ENCODE measurements around the gene PHF21A.
A peak's percentile ranks its signal among the peaks of the same experiment; 100 is the strongest.
"Not testable (repeated sequence)": the region's sequence is repeated elsewhere in the genome, so short reads cannot be mapped to it uniquely, and the experiment has no call there.

Gene PHF21A

DNA sequence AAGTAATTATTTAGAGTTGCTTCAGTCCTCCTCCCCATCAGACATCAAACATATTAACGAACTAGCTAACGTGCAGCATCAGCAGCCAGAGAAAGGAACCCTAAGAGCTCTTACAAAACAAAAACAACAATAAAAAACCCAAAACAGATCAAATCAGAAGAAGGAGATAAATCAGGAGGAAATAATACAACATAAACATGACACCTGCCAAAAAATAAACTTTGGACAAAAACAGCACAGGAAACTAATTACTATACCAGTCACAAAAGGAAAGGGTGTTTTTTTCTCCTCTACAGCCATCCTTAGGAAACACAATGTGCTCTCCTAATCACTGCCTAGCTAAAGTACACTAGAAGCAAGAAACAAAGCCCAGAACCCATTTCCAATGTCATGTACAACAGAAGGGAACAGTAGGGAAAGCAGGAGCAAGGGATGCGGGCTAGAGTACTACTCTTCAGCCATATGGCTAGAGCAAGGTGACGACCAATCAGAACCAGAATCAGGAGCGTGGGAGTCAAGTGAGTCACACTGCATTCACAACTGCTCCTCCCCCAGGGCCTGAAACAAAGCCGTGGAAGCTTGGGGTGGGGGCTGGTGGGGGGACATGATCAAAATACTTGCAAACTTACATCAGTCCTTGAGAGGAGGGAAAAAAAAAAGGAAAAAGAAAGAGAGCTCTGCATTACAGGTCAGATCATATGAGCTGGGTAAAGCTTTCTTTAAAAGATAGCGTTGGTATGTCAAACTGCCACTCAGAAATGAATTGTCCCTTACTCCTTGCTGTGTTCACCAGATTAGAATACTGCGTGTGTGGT is 138.4 kb downstream of the PHF21A start:
- H3K4me3 ChIP-seq (ENCODE audit: low read depth, low read length) = no peak overlapping the region
- TF ChIP-seq, protein P1, sequence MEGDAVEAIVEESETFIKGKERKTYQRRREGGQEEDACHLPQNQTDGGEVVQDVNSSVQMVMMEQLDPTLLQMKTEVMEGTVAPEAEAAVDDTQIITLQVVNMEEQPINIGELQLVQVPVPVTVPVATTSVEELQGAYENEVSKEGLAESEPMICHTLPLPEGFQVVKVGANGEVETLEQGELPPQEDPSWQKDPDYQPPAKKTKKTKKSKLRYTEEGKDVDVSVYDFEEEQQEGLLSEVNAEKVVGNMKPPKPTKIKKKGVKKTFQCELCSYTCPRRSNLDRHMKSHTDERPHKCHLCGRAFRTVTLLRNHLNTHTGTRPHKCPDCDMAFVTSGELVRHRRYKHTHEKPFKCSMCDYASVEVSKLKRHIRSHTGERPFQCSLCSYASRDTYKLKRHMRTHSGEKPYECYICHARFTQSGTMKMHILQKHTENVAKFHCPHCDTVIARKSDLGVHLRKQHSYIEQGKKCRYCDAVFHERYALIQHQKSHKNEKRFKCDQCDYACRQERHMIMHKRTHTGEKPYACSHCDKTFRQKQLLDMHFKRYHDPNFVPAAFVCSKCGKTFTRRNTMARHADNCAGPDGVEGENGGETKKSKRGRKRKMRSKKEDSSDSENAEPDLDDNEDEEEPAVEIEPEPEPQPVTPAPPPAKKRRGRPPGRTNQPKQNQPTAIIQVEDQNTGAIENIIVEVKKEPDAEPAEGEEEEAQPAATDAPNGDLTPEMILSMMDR (IDR thresholded peaks at IDR 0.05; ENCODE audit: low read depth, low read length) = no peak

DNA sequence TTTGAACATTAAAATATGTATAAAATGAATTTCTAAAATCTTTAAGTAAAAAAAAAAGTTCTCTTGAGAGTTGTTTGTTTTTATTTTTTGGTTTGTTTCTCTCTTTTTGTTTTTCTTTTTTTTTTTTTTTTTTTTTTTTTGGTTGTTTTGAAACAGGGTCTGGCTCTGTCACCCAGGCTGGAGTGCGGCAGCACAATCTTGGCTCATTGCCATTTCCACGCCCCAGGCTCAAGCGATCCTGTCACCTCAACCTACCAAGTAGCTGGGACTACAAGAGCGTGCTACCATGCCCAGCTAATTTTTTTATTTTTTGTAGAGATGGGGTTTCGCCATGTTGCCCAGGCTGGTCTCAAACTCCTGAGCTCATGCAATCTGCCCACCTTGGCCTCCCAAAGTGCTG is 139.4 kb downstream of the PHF21A start:
- not testable (repeated sequence) for H3K4me3 ChIP-seq (ENCODE audit: low read depth, low read length)

DNA sequence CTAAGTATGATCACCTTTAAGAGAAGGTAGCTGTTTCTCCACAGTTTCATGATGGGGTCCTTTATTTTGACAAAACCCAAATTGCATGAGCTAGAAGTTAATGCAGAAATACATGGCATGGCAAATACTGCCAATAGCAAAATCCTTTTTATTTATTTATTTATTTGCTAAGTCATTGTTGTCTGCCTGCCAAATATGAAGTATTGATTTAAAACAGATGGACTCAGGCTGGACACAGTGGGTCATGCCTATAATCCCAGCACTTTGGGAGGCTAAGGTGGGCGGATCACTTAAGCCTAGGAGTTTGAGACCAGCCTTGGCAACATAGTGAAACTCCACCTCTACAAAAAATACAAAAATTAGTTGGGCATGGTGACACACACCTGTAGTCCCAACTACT is 146.4 kb downstream of the PHF21A start:
- H3K4me3 ChIP-seq (ENCODE audit: low read depth, low read length) = no peak overlapping the region
- TF ChIP-seq, protein P1 (IDR thresholded peaks at IDR 0.05; ENCODE audit: low read depth, low read length) = no peak

DNA sequence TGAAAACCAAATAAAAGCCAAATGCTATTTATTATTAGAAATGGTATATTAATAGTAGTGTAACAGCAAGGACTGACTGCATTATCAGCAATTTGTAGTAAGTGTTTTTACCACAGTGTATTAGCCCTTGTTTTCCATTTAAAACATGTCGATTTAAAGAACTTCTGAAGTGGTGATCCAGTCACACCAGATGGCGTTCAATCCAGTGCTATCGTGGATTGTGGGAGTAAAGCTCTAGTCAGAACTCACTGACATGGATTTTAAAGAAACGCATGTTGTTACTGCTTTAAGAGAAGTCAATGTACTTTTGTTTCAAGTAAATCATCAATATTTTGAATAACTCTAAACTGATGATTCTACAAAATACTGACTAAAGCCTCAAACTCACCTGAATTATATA is 147.7 kb downstream of the PHF21A start:
- no peak overlapping the region for H3K4me3 ChIP-seq (ENCODE audit: low read depth, low read length)
- TF ChIP-seq, protein P1 (IDR thresholded peaks at IDR 0.05; ENCODE audit: low read depth, low read length) = no peak

DNA sequence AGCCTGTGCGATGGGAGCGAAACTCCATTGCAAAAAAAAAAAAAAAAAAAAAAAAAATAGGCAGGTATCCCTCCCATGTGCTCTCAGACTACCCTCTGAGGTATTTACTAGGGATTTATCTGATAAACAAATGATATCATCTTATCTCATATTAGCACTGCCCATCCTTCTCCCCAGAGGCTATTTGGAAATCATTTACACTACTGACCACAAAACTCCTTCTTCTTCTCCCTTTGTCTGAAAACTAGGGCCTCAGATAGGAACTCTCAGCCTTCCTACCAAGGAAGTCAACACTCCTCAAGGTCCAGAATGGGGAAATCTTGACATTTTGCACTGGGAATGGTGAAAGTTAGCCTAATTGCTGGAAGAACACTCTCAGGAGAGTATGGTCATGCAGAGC is 152.4 kb downstream of the PHF21A start:
- H3K4me3 ChIP-seq (ENCODE audit: low read depth, low read length) = no peak overlapping the region
- TF ChIP-seq, protein P1 (IDR thresholded peaks at IDR 0.05; ENCODE audit: low read depth, low read length) = no peak

DNA sequence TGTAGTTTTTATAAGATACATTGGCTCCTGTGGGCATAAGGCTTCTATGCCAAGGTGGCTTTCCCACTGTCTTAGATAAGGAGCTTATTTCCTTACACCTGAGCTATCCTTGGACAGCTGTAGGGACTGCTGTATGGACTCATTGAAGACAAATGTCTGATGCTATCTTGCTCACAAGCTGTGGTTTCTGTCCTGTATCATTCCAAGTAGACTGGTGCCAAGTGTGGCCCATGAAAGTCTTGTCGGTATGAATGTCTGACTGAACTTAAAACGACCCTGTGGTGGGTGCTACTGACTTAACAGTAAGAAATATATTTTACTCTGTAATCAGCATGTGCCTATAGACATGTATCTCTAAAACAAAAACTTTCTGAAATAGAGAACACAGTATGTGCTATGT is 153.7 kb downstream of the PHF21A start:
- no peak overlapping the region for H3K4me3 ChIP-seq (ENCODE audit: low read depth, low read length)
- TF ChIP-seq, protein P1 (IDR thresholded peaks at IDR 0.05; ENCODE audit: low read depth, low read length) = no peak

DNA sequence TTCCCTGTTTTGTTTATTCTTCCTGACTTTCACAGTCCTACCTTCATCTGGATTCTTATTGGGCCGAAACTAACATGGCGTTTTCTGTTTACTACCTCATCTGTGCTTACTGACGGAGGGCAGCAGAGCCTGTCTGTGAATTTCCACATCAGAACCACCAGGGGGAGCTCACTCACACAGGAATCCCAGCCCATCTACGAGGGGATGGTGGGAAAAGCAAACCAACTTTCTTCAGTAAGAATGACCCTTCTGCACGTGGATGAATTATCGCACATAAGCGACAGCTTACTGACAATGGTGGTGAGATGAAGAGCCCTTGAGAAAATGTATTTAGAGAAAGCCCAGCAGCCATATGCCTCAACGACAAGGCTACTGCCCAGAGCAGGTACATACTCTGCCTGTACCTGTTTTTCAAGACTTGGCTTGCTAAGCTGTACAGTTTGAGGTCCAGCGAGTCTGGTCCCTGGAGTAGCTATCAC is 156.3 kb downstream of the PHF21A start:
- TF ChIP-seq, protein P1 (IDR thresholded peaks at IDR 0.05; ENCODE audit: low read depth, low read length) = peak; percentile 90
- H3K4me3 ChIP-seq (ENCODE audit: low read depth, low read length) = no peak overlapping the region

Measured in WI38 (cell line).